ACC112 (cell line): ENCODE measurements around the gene KRT79.
"Not testable (repeated sequence)": the region's sequence is repeated elsewhere in the genome, so short reads cannot be mapped to it uniquely, and the experiment has no call there.

Source experiments
- H2AFZ ChIP-seq: fragments of 200-600 bp; sonication (generic); one replicate; pipeline ENCODE4 v1.6.0; 2017; ENCODE audit warnings: antibody characterized with exemption, low read length; ENCODE audit not compliant: unreplicated experiment
- H3K27ac ChIP-seq: fragments of 200-600 bp; sonication (generic); 2 replicates; pipeline ENCODE4 v1.5.1; 2014; ENCODE audit warnings: low read depth, mild to moderate bottlenecking, antibody characterized with exemption, low read length, moderate library complexity
- H3K27me3 ChIP-seq: fragments of 200-600 bp; sonication (generic); 2 replicates; pipeline ENCODE4 v1.6.1; 2014; ENCODE audit warnings: mild to moderate bottlenecking, antibody characterized with exemption, low read length, moderate library complexity, mixed read lengths; ENCODE audit not compliant: insufficient read depth
- H3K36me3 ChIP-seq: fragments of 200-600 bp; sonication (generic); 2 replicates; pipeline ENCODE4 v1.6.1; 2016; ENCODE audit warnings: mild to moderate bottlenecking, antibody characterized with exemption, low read length, moderate library complexity, mixed read lengths; ENCODE audit not compliant: insufficient read depth
- H3K4me1 ChIP-seq: fragments of 200-600 bp; sonication (generic); one replicate; pipeline ENCODE4 v1.6.1; 2016; ENCODE audit warnings: low read length, mixed read lengths; ENCODE audit not compliant: insufficient read depth, unreplicated experiment, control insufficient read depth
- H3K4me3 ChIP-seq: fragments of 200-600 bp; sonication (generic); 2 replicates; pipeline ENCODE4 v1.5.1; 2014; ENCODE audit warnings: mild to moderate bottlenecking, low read depth, low read length
- H3K79me2 ChIP-seq: fragments of 200-600 bp; sonication (generic); one replicate; pipeline ENCODE4 v1.6.0; 2016; ENCODE audit warnings: low read length; ENCODE audit not compliant: control insufficient read depth, unreplicated experiment, insufficient read depth

Gene KRT79

GRCh38 chr12:52795332-52795674, 38.8 kb downstream of the KRT79 start:
- not testable (repeated sequence) for H3K79me2 ChIP-seq, H3K4me3 ChIP-seq, H3K36me3 ChIP-seq, H3K27ac ChIP-seq, H2AFZ ChIP-seq
- Histone ChIP-seq H3K27me3 (peaks cover 43% of the 10 kb centered on the region), H3K4me1 (peaks cover 14% of the 10 kb centered on the region)

- Histone ChIP-seq H3K4me3 (no peak overlapping the region), H2AFZ (no peak overlapping the region), H3K27ac (no peak overlapping the region), H3K36me3 (no peaks in the 10 kb centered on the region), H3K79me2 (no peaks in the 10 kb centered on the region), H3K27me3 (peaks cover 49% of the 10 kb centered on the region), H3K4me1 (peaks cover 14% of the 10 kb centered on the region)
Measured at GRCh38 chr12:52794479-52795331, 39.4 kb downstream of the KRT79 start.

- H3K36me3 ChIP-seq = no peaks in the 10 kb centered on the region
- no peak overlapping the region for H3K27ac ChIP-seq
- H2AFZ ChIP-seq = no peak overlapping the region
- no peaks in the 10 kb centered on the region for H3K79me2 ChIP-seq
- no peak overlapping the region for H3K4me3 ChIP-seq
- peaks cover 72% of the 10 kb centered on the region for H3K27me3 ChIP-seq
- H3K4me1 ChIP-seq = no peaks in the 10 kb centered on the region
Measured at GRCh38 chr12:52792185-52793029, 41.7 kb downstream of the KRT79 start.

- Histone ChIP-seq H3K4me3 (no peak overlapping the region), H3K79me2 (no peaks in the 10 kb centered on the region), H3K27me3 (peaks cover 80% of the 10 kb centered on the region), H2AFZ (no peak overlapping the region), H3K36me3 (no peaks in the 10 kb centered on the region), H3K4me1 (no peaks in the 10 kb centered on the region), H3K27ac (no peak overlapping the region)
Measured at GRCh38 chr12:52791271-52792184, 42.6 kb downstream of the KRT79 start.

GRCh38 chr12:52790427-52791270, 43.5 kb downstream of the KRT79 start:
- Histone ChIP-seq H3K4me3 (peak overlapping the region; percentile 13), H3K79me2 (no peaks in the 10 kb centered on the region), H3K27ac (no peak overlapping the region), H3K27me3 (peaks cover 84% of the 10 kb centered on the region), H3K36me3 (no peaks in the 10 kb centered on the region), H2AFZ (no peak overlapping the region), H3K4me1 (no peaks in the 10 kb centered on the region)

- H3K4me1 ChIP-seq = no peaks in the 10 kb centered on the region
- H3K27me3 ChIP-seq = peaks cover 92% of the 10 kb centered on the region
- no peaks in the 10 kb centered on the region for H3K36me3 ChIP-seq
- no peak overlapping the region for H2AFZ ChIP-seq
- peak overlapping the region; percentile 13 for H3K4me3 ChIP-seq
- H3K79me2 ChIP-seq = no peaks in the 10 kb centered on the region
- H3K27ac ChIP-seq = no peak overlapping the region
Measured at GRCh38 chr12:52789637-52790426, 44.3 kb downstream of the KRT79 start.

- H3K4me3 ChIP-seq = no peak overlapping the region
- peaks cover 91% of the 10 kb centered on the region for H3K27me3 ChIP-seq
- no peaks in the 10 kb centered on the region for H3K4me1 ChIP-seq
- H3K27ac ChIP-seq = no peak overlapping the region
- H3K36me3 ChIP-seq = no peaks in the 10 kb centered on the region
- no peak overlapping the region for H2AFZ ChIP-seq
- no peaks in the 10 kb centered on the region for H3K79me2 ChIP-seq
Measured at GRCh38 chr12:52788876-52789636, 45.1 kb downstream of the KRT79 start.

- H3K79me2 ChIP-seq = no peaks in the 10 kb centered on the region
- H3K27ac ChIP-seq = no peak overlapping the region
- H3K4me1 ChIP-seq = no peaks in the 10 kb centered on the region
- H2AFZ ChIP-seq = no peak overlapping the region
- H3K27me3 ChIP-seq = peaks cover 92% of the 10 kb centered on the region
- no peaks in the 10 kb centered on the region for H3K36me3 ChIP-seq
- no peak overlapping the region for H3K4me3 ChIP-seq
Measured at GRCh38 chr12:52788192-52788875, 45.8 kb downstream of the KRT79 start.
